ENCODE data around the gene CSNK2A2. TPM values are rescaled to one million over a fixed set of nuclear protein-coding genes. Genes with fewer than 3 reads are reported as not detected.

The CSNK2A2 gene
- total RNA-seq = 19.0 TPM

DNA sequence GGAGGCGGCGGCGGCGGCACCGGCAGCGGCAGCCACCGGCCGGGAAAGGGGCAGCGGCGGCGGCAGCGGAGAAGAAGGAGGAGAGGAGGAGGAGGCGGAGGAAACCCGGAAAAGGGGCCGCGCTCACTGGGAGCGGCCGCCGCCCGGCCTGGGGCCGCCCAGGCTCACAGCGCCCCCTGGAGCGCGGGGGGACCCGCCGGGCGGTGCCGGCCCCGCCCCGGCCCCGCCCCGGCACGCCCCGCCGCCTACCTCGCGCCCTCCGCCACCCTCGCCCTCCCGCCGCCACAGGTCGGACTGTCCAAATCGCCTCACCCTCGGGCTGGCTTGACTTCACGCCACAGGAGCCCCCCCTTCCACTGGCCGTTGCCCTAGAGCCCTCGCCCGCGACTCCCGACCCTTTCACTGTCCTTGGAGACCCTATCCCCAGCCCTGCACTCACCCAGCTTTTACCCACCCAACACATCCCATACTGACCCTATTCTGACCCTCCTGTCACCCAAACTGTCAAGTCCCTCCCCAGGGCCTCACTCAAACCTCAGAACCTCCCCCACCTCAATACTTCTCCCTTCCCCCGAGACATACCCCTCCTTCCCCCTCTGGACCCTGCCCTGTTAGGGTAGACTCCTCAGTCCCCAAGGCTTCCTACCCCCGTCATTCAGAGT is at the start of gene CSNK2A2:
CSNK2A2 (minus strand) TSS at position 85 of the 662 bp plus-strand sequence. CDS start 370 bp downstream, outside the sequence.
- DNase-seq = peak; percentile 33

DNA sequence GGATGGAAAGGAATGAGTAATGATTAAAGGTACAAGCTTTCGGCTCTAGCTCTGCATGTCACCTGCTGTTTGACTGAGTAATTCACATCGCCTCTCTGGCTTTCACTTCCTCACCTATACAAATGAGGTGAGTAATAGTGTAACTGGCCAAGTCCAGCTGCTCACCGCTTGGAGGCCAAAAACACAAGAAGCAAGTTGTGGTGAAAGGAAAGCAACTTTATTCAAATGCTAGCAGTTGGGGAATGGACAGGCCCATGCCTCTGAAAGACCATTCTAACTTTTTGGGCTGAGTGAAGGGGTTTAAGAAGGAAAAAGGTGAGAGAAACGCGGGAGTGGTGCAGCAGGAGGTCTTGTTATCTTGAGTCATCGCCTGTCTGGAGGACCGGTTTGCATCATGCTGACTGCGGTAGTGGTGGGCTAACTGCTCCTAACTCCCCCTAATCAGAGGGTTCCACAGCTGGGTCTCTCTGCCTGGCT is 45.7 kb upstream of the CSNK2A2 start:
- DNase-seq = no peak

DNA sequence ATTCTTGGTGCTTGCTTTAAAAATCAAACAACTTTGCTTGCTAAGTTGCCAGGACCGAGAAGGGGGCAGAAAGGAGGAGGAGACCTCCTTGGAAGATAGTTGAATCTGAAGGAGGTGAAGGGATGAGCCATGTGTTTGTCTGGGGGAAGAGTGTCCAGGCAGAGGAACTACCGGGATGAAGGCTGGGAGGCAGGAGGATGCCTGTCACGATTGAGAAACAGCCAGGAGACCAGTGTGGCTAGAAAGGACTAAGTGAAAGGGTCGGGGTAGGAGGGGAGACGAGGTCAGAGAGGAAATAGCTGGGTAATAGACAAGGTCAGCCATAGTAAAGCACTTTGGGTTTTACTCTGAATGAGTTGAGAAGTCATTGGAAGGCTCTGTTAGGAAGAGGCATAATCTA is 38.9 kb upstream of the CSNK2A2 start:
- DNase-seq = no peak

DNA sequence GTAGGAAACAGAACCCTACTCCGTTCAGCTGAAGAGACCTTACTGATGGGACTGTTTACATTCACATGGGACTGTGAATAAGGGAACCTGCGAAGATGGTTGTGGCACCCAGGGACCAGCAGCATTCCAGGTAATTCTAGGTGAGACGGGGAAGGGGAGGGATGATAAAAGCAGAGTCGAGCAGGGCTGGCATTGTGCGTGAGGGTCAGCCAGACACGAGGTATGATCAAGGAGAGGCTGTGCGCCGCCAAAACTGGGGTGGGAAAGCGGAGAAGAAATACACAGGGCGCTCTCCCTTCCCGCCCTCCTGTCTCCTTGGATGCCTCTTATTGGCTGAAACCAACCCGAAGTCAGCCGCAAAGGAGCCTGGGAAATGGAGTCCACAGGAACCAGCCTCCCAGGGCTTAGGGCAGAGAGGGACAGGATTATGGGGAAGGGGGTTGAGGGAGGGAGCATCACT is 38.4 kb upstream of the CSNK2A2 start:
- peak; percentile 69 for DNase-seq

DNA sequence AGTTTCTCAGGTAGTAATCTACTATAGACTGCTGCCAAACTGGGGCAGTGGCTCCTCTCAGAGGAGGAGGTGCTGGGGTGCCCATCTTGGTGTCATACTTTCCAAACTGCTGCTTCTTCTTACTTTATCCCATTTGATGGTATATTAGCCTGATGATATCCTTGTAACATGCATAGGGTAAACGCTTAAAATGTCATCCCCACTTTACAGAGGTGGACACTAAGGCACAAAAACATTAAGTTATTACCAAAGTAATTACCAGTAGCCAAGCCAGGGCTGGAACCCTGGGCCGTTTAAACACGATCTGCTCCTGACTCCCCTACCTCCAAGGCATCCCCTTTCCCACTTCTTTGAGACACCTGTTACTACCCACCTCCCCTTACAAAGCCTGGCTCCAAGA is 37.8 kb upstream of the CSNK2A2 start:
- no peak for DNase-seq

DNA sequence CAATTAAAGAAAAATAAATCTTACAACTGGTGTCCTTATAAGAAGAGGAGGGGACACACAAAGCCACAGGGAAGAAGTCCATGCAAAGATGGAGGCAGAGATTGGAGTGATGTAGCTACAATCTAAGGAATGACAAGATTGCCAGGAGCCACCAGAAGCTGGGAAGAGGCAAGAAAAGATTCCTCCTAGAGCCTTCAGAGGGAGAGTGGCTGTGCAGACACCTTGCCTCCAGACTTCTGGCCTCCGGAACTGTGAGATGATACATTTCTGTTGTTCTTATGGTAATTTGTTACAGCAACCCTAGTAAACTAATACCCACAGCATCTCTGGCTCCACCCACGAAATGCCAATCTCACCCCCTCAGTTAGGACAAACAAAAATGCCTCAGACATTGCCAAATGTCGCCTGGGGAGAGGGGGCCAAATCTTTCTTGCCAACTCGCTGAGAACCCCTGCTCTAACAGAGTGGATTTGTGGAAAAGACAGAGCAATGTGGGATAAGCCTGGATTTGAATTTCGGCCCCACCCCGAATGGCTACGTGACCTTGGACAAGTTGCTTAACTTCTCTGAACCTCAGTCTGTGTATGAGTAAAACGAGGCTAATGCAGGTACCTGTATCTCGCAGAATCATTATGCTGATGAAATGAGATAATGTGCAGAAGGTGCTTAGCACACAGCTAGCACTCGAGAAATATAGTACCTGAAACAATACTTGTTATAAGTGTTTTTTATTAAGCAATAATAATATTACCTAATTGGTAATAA is 37.1 kb upstream of the CSNK2A2 start:
- DNase-seq = no peak

DNA sequence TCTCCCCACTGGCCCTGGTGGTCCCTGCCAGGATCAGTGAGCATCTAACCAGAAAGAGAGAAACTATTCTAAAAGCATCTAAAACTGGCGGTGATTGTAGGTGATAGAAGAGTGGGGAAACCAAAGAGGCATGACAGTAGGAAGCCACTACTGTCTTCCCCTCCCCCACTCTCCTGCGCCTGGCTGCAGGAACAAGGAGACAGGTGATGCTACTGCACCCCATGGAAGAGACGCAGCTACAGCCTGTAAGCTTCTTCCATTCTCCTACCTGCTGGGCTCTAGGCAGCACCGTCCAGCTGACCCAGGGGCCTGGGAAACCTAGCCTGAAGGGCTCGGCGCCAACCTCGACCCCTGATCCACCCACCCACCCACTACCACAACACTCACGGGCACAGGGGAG is 32.4 kb upstream of the CSNK2A2 start:
- no peak for DNase-seq

DNA sequence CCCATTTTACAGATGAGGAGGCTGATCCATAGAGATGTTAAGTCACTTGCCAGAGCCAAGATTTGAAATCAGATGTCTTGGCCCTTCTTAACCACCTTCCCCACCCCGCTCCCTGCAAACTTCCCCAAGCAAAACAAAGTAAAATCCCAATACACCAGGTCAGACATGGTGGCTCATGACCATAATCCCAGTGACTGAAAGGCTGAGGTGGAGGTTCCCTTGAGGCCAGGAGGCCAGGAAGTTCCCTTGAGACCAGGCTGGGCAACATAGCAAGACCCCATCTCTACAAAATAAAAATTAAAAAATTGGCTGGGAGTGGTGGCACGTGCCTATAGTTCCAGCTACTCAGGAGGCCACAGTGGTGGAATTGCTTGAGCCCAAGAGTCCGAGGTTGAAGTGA is 28.9 kb upstream of the CSNK2A2 start:
- DNase-seq = no peak

DNA sequence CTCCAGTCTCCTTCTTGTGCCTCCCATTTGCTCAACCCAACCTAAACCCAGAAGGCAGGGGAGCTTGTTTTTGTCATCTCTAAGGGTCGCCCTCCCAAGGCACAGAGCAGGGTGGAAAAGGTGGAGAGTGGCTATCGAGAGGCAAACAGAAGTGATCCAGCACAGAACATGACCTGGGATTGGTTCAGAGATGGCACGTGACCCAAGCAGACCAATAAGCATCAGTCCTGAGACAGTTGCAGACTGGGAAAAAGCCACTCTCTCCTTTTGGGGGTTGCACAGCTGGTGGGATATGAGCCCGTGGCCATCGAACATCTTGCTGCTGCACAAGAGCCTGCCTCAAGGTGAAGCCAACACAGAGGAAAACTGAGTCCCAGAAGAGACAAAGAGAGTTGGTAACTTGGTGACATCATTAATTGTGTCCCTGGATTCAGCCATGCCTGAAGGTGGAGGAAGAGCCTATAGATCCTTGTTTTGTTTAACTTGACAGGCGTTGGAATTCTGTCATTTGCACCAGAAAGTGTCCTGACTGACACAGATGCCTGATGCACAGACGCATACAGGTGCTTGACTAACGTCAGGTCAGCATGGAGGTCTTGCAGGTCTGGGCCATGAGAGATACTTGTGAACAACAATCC is 28.2 kb upstream of the CSNK2A2 start:
- DNase-seq = no peak

DNA sequence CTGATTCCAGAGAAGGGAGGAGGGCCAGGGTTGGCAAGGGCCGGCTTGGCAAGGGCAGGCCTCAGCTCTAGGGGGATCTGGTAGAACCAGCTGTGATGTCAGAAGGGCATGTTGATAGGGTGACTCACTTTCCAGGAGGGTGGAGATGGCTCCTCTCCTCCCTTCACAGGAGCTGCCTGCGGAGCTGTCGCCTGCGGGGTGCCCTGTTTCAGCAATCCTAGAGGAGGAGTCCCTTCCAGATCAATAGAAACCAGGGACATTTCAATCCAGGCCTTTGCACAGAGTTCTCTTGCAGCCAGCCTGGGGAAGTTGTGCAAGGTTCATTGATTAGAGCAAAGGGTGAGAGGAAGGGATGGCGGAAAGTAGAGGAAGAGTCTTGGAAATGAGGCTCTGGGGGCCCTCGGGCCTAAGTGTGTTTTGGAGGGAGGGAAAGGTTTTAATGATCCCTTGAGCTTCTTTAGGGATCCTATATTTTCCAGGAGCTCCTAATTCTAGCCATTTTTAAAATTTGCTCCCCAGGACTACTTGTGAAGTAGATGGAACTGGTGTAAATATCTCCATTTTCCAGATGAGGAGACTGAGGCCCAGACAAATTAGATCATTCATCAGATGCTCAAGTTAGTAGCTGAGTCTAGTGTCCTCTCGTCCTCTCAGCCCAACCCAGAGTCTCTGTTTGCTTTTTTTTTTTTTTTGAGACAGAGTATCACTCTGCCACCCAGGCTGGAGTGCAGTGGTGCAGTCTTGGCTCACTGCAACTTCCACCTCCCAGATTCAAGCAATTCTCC is 24.8 kb upstream of the CSNK2A2 start:
- no peak for DNase-seq

DNA sequence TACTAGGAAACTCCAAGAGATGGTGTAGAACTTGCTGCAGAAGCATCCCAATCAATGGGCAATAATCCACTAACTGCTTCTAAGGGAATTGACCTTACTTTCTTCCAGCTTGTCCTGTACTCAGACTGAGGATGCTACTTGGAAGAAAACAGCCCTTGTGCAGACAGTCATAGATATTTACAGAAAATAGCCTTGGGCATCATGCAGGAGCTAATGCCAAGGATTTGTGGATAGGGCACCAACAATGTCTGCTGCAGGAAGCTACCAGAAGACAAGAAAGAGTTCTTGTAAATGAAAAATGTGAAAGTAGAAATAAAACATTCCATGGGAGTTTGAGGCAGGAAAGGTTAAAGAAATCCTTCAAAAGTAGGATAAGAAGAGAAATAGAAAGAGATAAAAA is 21.5 kb upstream of the CSNK2A2 start:
- DNase-seq = no peak

DNA sequence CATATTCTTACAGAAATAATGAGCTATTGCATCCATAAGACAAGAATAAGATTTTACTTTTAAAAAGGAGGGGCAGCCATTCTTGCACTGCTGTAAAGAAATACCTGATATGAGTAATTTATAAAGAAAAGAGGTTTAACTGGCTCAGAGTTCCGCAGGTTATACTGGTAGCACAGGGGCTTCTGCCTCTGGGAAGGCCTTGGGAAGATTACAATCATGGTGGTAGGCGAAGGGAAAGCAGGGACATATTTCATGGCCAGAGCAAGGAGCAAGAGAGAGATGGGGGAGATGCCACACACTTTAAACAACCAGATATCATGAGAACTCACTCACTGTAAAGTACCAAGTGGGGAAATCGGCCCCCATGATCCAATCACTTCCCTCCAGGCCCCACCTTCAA is 20.9 kb upstream of the CSNK2A2 start:
- DNase-seq = no peak

DNA sequence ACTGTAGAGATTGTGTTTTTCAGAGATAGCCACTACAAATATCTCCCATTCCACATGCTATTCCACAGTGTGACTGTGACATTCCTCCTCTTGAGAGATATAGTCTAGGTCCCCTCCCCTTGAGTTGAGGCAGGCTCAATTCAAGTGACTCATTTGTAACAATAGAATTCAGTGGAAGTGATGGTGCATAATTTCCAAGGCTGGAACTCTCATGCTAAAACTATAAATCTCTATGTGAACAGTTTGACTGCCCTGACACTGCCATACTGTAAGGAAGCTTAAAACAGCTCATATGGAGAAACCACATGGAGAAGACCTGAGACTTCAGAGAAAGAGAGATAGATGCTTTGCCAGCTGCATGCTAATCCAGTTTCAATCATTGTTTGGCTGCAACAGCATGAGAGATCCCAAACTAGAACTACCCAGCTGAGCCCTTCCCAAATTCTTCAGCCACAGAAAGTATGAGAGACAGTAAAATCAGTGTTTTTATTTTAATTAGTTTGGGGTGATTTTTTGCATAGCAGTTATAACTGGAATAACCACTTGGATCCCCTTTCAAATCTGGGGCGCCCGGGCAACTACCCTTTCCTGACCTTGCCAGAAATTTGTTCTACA is 19.5 kb upstream of the CSNK2A2 start:
- no peak for DNase-seq

DNA sequence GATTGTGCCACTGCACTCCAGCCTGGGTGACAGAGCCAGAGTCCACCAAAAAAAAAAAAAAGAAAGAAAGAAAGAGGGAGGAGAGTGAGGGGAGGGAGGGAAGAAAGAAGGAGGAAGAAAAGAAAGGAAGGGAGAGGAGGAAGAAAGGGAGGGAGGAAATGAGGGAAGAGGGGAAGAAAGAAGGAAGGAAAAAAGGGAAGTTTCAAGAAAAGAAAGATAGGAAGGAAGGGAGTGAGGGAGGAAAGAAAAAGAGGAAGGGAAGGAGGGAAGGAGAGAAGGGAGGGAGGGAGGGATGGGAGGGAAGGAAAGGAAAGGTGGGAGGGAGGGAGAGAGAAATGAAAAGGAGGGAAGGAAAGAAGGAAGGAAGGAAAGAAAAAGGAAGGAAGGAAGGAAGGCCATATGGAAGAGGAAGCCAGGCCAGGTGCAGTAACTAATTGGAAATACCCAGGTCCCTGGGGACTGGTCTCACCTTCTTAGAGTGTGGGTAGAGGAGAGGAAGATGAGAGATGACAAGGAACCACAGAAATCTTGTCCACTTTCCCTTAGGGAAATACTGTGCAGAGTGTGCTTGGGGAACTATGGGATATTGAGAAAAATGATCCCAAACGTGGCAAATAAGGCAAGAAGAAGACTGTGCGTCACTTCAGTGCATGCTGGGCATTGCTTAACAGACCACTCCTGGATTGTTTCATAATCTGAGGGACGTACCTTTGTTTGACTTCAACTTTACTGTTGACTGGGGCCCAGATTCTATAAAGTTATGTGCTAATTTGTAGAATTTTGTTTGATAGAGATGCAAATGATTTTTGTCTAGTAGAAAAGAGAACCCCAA is 15.1 kb upstream of the CSNK2A2 start:
- no peak for DNase-seq

DNA sequence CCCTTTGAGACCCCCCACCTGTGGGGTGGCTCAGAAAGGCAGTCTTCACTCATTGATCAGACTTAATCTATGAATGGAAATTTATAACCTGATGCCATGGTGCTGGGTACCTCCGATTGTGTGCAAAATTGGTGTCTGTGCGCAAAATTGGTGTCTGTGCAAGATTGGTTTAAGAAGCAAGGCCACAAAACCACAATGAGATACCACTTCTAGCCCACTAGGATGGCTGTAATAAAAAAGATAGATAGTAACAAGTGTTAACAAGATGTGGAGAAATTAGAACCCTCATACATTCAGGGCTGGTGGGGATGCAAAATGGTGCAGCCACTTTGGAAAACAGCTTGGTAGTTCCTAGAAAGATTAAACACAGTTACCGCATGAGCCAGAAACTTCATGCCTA is 13.9 kb upstream of the CSNK2A2 start:
- DNase-seq = no peak

DNA sequence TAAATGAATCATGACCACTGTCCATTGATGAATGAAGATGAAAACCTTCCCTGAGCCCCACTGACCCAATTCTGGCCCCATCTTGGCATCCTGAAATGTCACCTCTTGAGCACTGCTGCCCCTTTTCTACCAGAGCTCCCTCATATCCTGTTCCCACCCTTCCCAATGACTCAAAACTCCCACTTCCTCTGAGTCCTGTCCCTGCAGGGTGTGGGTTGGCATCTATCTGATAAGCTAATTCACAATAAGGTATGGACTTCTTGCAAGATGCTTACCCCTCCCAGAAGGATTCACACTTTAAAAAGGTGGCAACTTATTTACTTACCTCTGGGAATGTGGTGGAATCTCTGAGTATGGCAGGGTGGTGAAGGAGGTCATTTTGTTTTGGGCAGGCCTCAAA is 13.3 kb upstream of the CSNK2A2 start:
- no peak for DNase-seq

DNA sequence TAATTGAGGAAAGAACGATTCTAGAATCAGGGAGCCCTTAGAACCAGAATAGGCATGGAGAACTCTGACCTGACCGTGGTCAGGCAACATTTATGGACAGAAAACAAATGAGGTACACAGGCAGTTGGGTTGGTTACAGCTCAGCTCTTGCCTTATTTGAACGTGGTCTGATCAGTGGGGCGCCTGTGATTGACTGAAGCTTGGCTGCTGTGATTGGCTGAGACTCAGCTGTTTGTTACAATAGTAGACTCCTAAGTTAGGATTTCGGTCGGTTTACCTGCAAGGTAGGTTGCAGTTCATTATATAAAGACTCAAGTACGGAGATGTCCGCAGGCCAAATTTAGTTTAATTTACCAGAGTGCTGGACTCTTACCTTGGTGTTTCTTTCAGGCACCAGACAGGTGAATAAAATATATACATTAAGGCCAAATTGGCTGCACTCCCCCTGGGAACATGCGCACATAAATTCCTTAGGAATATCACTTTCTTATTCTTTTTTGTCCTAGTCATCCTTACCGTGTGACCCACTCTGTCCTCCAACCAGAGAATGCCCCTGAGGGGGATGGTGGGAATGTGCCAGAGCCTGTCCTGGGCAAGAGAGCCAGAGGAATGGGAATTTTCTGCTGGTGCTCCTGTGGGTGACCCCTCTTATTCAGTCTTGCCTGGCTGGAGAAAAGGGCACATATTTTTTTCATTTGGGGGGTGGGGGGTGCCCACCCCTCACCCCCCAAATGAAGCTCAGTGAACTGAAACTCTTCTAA is 7.5 kb upstream of the CSNK2A2 start:
- no peak for DNase-seq

DNA sequence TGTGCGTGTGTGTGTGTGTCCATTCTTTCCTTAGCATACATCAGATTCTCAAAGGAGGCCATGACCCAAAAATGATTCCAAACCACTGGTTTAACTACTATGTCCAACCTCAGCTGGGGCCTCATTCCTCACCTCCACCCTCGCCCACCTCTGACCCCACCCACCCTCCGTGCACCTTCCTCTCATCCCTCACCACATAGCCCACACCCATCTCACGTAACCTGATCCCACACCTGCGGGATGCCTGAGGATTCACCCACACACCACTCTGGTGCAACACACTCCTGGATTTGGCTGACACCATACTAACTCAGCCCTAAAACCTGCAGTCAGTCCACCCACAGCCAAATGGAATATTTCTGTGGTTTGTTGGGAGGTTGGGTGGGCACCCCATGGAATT is 3.3 kb upstream of the CSNK2A2 start:
- DNase-seq = no peak

DNA sequence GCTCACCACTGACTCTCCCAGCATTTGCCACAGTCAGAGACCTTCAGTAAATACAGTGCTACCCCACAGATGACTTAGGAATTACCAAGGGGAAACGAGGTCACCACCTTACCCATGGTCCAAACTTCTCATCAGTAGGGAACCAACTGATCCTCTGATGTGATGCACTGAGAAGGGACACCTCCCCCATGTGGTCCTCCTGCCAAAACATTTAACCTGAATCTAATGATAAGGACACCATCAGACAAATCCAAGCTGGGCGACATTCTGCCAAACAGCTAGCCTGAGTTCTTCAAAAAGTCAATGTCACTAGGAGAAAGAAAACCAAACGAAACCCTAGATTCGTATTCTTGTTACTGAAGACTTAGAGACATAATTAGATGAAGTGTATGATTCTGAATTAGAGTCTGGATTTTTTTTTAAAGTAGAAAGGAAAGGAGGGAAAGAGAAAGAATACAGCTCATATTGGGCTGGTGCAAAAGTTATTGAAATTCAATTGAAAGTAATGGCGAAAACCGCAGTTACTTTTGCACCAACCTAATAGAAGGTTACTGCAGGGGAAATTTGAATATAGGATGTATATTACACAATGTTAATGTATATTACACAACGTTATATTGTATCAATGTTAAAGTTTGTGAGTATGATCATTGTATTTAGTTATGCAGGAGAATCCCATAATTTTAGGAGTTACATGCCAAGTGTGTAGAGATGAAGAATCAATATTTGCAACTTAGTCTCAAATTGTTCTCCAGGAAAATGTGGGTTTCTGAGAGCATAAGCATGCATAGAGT is 2.3 kb upstream of the CSNK2A2 start:
- no peak for DNase-seq

All from occipital lobe (tissue), 2 donors.